Peyer's patch (tissue), 4 donors: ENCODE results near the gene VWF.

Experiments
- POLR2A ChIP-seq, 2 donors: fragments of 450-650 bp; IDR thresholded peaks; one replicate each; pipeline ENCODE4 v1.5.1; 2017; ENCODE audit warnings: antibody characterized with exemption in 2 of 2, mild to moderate bottlenecking in 2 of 2, moderate library complexity in 2 of 2
- TF ChIP-seq, protein P1 (sequence below), 6 experiments: fragments of 450-650 bp in 4 of 6; fragments of 200-600 bp in 2 of 6; sonication (generic) in 1 of 6; IDR thresholded peaks; one replicate each; pipeline ENCODE4 v1.5.1; 2017 to 2019; ENCODE audit warnings: antibody characterized with exemption in 6 of 6, mild to moderate bottlenecking in 3 of 6, moderate library complexity in 1 of 6

DNA sequence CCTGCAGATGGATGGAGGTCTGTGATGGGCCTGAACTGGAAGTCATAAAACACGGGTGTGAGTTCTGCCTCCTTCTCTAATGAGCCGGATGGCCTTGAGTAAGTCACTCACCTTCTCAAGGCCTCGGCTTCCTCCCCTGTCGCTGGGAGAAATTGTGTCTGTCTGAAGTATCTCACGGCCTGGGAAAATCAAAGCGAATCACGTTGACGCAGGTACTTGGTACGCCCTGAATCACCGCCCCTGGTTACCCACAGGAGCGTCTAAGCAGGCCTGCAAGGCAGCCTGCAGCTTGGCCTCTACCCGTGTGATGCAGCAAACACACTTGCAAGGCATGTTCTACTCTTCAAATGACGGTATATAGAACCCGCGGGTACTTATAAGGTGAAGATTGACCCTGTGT lies 47.6 kb upstream of the VWF start:
- TF ChIP-seq, protein P1, sequence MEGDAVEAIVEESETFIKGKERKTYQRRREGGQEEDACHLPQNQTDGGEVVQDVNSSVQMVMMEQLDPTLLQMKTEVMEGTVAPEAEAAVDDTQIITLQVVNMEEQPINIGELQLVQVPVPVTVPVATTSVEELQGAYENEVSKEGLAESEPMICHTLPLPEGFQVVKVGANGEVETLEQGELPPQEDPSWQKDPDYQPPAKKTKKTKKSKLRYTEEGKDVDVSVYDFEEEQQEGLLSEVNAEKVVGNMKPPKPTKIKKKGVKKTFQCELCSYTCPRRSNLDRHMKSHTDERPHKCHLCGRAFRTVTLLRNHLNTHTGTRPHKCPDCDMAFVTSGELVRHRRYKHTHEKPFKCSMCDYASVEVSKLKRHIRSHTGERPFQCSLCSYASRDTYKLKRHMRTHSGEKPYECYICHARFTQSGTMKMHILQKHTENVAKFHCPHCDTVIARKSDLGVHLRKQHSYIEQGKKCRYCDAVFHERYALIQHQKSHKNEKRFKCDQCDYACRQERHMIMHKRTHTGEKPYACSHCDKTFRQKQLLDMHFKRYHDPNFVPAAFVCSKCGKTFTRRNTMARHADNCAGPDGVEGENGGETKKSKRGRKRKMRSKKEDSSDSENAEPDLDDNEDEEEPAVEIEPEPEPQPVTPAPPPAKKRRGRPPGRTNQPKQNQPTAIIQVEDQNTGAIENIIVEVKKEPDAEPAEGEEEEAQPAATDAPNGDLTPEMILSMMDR (IDR thresholded peaks at IDR 0.05) = no peak
- no peak for TF ChIP-seq POLR2A (IDR thresholded peaks at IDR 0.05)
